GM12864 (cell line): Measurements from ENCODE around the gene TMEM181.

Source experiments
- DNase-seq: peaks from one replicate; pipeline ENCODE4 v3.0.0-alpha.2; 2011; ENCODE audit warnings: low read depth
- H3K4me3 ChIP-seq: 2 replicates; pipeline ENCODE4 v1.5.1; 2011; ENCODE audit warnings: mild to moderate bottlenecking, low read depth, low read length, control low read depth
- CTCF ChIP-seq: IDR thresholded peaks from 2 replicates; pipeline ENCODE4 v1.5.1; 2011; ENCODE audit warnings: low read depth, mild to moderate bottlenecking, moderate library complexity, low read length, control low read depth, inconsistent platforms; ENCODE audit errors: missing control alignments

Gene TMEM181

GRCh38 chr6:158559895-158560835, at the start of gene TMEM181:
TSS of gene TMEM181 (plus strand) at chr6:158560091. CDS start at chr6:158560225, 134 bp downstream.
- peak within 1 kb of the TSS; percentile 75 for H3K4me3 ChIP-seq
- no peak for TF ChIP-seq CTCF
- DNase-seq = peak; percentile 51

DNA sequence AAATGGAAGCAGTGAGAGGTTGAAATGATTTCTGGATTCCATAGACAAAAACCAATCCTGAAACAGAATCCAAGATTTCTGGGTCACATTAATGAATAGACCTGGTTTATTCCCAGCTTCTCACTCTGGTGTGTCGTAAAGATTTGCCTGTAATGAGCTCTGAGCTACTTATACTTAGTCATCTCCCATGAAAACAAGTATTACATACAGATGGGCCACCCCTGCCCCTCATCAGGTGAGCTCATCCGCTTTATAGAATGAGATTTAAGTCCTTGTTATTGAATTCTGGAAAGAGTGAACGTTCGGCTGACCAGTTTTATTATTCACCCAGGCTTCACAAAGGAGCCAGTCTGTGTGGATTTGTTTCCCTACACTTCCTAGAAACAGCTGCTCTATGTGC, 47.1 kb upstream of the TMEM181 start:
- no peak for TF ChIP-seq CTCF
- no peak for DNase-seq
- H3K4me3 ChIP-seq = no peak overlapping the region

DNA sequence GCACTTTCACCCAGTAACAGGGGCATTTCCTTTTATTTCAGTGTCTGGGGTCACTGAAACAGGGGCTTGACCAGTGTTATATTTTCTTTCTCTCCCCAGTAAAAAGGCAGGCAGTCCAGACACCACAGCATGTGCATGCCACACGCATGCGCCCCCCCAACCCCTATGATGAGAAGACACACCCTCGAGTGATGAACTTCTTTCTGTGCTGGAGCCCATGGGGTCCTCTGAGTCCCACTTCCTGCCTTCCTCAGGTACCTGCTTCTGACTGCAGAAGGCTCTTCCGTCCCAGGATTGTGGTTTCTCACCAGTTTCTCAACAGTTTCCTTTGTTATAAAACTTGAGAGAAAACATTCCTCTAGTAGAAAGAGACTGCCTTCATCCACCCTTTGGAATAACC, 45.7 kb upstream of the TMEM181 start:
- no peak overlapping the region for H3K4me3 ChIP-seq
- no peak for TF ChIP-seq CTCF
- DNase-seq = no peak

GRCh38 chr6:158514991-158515390, 44.9 kb upstream of the TMEM181 start:
- DNase-seq = no peak
- TF ChIP-seq CTCF = no peak
- no peak overlapping the region for H3K4me3 ChIP-seq

GRCh38 chr6:158516098-158516497, 43.8 kb upstream of the TMEM181 start:
- H3K4me3 ChIP-seq = no peak overlapping the region
- DNase-seq = no peak
- no peak for TF ChIP-seq CTCF

- no peak for DNase-seq
- H3K4me3 ChIP-seq = no peak overlapping the region
- no peak for TF ChIP-seq CTCF
These were observed 42.9 kb upstream of the TMEM181 start for GRCh38 chr6:158517038-158517437.
